Right kidney (tissue), 1 donor: ENCODE measurements around the gene STX8.

Experiments
- DNase-seq: peaks from one replicate; pipeline ENCODE4 v3.0.0-alpha.2; 2016

STX8 gene

DNA sequence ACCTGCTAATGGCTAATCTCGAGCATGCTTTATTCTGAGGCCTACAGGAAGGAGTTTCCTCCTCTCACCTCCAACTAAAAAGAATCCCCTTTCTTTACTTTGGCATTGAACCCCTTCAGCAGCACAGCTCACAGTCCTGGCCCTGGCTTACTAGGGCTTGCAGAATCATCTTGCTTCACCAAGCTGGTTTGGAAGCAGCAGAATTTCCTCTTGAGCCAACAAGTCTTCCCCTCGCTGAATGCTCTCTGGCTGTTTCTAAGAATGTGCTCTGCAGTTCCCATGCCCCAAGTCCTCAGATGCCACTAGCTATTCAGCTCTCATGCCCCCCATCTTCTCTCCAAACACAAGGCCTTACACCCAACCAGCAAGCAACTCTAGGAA is 283.1 kb downstream of the STX8 start:
- DNase-seq = no peak

DNA sequence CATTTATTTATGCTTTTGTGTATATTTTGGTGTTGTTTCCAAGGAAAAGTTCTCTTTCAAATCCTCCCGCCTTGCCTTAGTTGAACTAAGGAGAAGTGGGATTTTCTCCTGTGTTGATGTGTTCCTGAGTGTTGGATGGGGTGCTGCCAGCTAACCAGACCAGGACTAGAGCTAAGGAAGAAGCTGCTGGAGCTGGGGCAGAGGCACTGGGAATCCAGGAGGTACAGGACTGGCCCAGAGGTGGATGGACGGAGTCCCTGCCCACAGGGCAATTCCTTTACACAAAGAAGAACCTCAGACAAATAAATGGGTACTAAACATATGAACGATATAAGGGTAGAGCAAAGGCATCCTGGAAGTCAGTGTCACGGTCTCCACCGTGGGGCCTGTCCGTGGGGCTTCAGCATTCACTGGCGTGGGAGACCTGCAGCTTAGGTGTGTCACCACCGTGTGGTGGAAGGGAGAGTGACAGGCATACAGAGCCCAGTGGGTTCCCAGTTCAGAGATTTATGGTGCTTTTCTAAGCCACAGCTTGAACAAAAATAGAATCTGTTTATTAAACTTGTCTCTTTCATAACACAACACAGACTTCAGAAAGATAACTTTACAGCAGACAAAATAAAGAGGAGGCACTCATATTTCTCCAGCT is 283.6 kb downstream of the STX8 start:
- no peak for DNase-seq

DNA sequence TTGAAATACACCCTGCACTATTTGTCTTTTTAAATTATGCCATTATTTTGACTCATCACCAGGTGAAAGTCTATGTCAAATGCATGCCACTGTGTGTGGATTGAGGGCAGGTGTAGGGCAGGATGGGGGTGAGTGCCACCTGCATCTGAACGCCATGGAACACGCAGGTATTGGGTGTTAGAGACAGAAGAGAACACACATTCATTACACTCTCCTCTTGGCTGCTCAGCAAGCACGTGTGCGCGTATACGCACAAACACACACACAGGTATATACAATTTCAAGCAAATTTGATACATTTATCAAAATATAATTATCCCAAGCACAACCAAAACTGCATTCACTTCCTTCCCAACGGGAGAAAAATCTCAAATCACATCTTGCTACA is 285.4 kb downstream of the STX8 start:
- DNase-seq = no peak

DNA sequence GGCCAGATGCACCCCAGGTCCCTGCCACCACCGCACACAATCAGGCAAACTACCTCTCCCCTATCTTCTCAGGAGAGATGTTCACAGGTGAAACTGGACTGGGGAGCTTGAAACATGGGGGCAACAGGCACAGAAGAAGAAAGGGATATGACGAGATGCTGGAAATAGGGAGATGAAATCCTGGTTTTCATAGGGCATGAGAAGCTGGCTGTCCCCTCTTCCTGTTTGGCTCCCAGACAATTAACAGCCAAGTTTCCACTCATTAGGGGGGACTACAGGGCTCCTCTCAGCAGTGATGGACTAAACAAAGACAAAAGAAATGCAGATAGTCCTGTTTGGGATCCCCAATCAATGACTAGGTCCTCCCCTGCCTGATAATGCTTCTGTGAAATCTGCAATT is 288.3 kb downstream of the STX8 start:
- DNase-seq = no peak

DNA sequence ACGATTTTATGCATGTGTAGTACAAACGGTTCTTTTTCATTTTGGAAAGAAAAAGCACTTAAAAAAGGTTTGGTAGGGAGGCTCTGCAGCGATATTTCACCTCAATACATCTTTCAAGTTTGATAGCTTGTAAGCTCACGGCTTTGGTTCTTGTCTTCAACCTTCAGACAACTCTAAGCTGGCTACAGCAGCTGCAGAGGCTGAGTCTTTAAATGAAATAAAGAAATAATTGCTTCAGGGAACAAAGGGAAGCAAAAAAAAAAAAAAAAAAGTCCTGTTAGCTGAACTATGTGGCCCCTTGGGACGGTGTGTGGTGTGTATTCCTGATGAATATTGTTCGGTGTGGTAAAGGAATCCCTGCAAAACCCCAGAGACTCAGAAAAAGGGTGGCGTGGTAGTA is 289.2 kb downstream of the STX8 start:
- no peak for DNase-seq

DNA sequence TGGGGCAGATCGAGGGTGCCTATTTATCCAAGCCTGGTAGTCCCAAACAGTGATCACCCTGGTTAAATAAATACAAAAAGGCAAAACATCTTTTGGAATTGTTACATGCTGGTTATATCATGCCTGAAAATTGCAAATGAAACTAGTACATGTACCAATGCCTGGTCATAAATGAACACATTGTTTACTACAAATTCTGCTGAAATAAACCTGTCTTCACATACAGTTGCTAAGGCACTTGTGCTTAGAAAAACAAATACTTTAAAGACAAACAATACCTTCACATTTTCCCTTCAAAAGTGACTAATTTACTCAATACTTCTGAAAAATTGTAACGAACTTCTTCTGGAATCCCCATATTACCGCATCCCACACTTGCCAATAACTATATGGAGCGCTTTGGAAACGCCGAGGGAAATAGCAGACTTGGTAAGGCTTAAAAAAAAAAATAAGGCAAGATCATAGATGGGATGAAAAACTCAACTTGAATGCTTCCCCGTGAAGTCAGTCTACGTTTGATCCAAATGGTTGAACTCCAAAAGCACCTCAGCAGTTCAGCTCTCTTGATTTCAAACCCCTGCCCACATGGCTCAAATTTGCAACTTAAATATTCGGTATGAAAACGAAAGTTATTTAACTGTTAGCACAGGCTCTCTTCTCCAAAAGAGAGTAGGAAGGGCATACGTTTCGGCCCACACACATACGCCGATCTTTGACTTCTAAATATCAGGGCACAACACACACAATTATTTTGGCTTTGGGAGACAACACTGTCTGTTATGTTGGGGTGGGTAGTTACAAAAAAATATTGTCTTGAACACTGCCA is 289.8 kb downstream of the STX8 start:
- no peak for DNase-seq

DNA sequence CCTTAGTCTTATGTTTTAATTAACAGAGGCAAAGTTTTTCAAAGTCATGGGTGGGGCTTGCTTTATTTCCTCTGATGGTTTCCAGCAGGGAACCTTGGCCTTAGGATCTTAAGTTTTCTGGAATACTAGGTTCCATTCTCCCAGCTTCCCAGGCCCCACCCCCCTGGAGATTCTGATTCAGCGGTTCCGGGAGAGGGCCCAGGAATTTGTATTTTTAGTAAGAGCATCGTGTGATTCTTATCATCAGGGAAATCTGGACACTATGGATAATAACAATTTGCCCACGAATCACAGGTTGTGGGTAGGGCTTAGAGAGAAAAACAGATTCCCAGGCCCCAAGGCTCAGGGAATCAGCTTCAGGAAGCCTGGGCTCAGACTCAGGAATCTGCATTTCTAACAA is 290.7 kb downstream of the STX8 start:
- DNase-seq = no peak

DNA sequence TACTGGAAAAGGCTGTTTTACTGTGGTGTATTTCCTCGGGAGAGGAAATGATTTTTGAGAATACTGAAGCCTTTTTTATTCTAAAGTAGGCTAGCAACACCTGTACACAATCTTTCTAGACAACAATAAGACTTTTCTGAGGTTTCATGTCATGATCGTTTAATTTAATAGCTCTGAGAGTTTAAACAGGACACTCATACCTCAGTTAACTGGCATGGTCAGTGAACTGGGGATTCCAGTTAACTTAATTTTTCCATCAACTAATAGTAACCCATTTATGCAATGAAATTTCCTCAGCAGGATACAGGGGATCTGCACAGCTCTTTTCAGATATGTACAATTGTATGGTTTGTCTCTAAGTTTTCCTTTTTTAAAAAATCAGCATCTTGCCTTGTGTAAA is 291.7 kb downstream of the STX8 start:
- DNase-seq = no peak

DNA sequence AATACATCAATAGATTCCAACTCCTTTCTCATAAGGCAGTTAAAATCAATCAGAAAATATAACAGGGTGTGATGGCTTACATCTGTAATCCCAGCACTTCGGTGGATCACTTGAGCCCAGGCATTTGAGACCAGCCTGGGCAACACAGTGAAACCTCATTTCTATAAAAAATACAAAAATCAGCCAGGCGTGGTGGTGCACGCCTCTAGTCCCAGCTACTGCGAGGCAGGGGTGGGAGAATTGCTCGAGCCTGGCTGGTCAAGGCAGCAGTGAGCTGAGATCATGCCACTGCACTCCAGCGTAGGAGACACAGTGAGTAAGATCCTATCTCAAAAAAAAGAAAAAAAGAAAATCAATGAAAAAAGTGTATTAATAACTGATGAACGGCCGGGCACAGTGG is 295.7 kb downstream of the STX8 start:
- no peak for DNase-seq

DNA sequence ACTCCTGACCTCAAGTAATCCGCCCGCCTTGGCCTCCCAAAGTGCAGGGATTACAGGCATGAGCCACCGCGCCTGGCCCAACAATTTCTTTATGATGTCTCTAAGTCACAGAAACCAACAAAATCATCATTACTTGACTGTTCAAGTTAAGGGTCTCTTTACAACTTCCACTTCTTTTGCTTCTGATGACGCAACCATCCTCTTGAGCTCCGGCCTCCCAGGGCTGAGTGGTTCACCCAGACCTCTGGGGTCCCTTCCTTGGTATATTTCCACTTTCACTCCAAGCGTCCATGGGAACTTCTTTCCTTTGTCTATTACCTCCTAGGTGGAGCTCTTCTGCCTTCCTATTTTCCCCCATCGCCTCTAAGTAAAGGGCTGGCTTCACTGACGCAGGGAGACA is 300.6 kb downstream of the STX8 start:
- DNase-seq = no peak

DNA sequence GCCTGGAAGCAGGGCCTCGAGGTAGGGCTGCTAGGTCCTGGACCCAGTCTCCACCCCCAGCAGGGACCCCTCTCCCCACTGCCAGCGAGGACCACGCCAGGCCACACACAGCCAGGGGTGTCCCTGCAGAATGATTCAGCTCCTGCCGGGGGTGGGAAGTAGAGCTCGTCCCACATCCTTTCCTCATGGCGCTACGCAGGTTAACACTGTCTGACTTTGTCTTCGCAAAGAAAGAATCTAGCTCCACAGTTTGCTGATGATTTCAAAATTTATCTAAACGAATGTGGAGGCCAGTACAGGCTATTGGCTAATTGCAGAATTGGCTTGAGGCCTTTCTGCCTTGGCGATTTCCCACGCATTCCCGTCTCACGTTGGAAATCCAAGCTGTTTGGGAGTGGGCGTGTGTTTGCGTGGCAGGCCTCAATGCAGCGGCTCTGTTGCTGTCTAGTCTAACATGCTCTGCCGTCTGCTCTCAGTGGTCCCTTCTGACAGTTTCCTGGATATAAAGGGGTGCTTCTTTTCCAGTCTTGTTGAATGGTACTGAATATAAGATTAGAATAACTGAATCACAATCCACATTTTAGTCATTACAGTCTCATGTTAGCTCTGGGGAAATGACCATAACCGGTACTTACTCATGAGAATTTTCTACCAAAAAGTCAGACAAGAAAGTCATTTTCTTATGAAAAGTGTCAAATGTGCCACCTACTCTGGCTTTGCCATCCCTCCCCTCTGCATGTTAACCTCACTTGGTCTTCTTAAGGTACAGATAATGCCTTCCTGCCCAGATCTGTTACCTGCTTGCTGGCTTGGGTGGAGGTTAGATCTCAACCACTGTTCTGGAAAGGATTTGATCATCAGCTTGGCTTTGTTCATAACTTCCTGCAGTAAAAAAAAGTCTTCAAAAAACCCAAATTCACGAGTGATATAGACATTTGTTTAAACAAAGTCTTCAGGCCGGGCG is 301.9 kb downstream of the STX8 start:
- DNase-seq = no peak

DNA sequence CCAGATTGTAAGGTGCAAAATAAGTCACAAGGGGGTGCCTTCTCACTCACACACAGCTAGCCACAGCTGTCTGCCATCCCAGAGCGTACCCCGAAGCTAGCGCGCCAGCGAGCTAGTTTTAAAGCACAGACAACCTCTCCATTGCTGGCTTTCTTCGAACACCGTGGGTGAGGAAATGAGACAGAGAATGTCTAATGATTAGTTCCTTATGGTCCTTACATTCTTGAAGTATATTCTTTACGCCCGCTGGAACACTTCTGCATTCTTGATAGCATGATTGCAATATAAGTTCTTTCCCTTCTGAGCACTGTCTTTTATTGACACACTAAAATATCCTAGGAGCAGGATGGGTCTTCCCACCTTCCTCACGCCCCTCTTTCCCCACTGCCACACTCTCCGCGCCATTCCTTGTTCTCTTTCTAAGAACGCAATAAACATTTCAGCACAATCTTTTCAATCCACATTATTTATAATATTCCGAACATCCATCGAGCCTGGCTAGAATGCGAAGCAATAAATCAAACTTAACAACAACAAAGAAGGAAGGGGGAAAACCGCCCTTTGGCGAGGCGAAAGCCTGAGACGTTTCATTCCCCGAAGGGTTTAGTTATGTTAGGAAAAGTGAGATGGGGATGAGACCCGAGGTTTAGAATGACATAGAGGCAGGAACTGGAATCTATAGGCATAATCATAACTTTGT is 303.0 kb downstream of the STX8 start:
- no peak for DNase-seq

DNA sequence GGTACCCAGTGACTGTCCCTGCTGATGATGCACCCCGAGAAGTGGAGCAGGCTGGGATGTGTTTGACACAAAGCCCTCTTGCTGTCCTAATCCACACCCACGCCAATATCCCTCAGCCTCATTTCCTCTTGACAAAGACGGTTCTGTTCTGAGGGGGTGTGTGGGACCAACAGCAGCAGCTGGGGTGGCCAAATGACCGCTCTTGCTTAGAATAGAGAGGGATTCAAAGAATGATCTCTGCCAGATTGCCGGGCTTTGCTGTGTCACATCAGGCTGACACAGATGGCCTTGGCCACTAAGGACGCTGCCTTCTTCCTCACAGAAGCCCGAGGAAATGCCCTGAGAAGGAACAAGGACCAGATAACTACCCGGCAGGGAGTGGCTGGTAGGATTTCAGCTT is 303.6 kb downstream of the STX8 start:
- no peak for DNase-seq

DNA sequence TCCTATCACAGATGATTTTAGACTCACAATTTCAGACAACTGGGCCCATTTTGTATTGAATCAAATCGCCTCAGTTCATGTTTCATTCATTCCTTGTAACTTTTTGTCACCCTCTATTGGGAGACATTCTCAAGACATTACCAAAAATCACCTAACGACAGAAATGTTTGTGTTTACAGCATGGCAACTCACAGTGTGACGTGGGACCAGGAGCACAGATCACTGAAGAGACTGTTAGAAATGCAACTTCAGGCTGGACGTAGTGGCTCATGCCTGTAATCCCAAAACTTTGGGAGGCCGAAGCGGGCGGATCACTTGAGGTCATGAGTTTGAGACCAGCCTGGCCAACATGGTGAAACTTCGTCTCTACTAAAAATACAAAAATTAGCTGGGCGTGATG is 304.7 kb downstream of the STX8 start:
- no peak for DNase-seq

DNA sequence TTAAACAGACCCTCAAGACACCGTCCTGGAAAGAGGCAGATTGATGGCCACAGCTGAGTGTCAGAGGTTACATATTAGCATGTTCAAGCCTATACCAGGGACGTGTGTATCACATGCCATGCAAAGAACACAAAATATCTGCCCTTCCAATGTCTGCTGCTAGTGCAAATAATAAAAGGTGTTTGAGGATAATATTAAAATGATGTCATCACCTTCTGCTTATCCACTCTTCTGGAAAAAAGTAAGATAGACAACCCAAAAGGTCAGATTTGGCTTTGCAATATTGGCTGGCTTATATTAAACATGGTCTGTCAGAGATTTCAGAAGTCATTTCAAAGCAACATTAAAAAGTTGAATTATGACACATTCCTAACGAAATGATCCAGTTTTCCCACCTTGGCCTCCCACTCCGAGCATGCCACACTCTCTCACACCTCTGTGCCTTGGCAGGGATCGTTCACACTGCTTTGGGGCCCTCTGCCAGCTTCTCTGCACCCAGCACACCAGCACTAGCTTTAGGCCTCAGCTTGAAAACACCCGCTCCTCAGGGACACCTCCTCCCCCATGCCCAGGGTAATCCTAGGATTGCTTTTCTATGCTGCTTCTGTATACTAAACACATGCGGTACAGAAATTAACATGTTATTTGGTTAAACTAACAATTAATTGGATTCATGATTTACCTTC is 306.1 kb downstream of the STX8 start:
- DNase-seq = no peak

DNA sequence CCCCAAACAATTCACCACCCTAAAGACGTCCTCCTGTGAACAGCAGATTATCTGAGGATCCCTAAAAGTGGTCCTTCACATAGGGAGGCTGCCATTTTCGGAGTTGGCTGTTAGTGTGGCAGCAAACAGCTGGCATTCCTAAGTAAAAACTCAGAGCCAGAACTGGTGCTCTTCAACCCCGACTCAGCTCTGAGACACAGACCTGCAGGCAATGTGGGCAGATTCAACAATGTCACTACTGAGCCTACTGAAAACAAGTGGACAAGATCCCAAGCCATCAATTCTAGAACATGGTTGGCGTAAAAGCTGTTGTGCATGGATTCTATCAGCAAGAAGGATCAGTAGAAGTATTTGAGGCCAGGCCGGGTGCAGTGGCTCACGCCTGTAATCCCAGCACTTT is 307.1 kb downstream of the STX8 start:
- DNase-seq = no peak

DNA sequence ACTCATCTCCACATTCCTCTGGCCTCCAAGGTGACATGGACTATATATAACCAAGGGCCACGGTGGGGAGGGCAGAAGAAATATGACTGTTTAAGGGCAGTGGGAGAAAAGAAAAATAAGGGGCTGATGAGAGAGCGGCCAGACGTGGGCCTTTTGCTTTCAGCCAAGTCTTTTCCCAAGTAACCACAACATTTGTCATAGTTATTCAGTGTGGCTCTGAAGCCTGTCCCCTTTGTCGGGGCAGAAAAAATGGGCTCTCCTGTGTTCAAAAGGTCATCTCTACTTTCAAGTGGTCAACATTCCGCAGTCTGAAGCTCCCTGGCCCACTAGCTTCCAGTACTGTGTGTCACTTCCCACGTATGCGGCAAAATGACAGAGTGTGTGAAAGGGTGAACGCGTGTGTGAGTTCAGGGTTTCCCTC is 308.9 kb downstream of the STX8 start:
- DNase-seq = no peak

DNA sequence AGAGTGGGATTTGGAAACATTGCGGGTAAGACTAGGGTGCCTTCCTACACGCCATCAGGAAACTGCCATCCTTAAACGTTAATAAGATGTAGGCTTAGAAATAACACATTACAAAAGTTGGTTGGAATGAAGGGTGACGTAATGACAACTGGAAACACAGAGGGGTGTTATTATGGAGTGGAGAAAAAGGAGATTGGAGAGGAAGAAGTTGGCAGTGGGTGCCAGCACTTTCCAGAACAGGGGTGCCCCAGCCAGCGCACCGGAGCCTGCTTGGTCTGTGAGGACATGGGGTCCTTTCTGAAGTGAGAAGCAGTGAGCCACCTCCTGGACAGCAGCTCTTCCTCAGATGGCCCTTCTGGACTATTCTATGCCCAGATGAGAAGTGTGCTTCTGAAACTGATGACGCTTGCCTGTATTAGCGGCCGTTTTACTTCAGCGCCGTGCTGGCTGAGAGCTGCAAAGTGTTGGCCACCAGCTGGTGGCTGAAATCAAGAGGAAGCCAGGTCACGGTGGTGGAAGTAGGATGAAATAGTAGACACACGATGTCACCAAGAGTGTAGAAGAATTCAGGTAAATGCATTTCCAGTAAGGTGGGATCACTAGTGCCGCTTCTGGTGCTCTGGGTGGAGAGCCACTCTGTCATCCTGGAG is 309.5 kb downstream of the STX8 start:
- no peak for DNase-seq

DNA sequence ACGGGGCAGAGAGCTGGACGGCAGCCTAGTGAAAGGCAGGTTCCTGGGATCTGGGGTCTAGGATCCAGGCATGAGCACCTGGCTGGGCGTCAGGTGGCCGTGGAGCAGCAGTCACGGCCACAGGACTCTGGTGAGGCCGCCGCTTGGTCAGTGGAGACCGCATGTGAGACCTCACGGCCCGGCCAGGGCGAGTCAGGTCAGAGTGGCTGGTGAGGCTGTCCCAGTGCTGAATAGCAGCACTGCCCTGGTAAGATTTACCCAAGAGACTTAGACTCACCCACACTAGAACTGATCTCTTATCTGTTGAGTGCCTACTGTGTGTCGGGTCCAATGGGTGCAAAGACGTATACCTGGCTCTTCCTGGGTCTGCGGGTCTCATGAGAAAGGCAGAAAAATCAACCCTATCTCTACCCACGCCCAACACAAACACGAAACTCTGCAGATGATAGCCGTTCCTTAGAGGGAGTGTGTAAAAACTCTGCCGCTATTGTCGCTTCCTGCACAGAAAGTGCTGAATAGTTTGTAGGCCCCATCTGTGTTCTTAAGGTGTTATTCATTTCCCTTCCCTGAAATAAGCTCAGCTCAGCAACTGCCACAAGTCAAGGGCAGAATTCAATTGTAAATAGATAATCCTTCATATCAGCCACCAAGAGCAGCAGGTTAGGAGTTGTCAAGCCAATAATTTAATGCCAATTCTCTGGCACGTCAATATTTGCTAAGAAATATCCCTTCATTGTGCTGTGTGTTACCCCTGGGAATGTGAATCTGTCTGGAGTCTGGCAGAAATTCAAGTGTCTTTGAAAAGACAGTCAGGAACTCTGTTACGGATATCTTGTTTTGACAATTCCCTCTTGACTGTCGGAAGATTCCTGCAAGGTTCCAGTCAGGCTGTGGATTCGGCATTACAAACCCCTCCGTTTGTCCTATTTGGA is 314.3 kb downstream of the STX8 start:
- DNase-seq = no peak

DNA sequence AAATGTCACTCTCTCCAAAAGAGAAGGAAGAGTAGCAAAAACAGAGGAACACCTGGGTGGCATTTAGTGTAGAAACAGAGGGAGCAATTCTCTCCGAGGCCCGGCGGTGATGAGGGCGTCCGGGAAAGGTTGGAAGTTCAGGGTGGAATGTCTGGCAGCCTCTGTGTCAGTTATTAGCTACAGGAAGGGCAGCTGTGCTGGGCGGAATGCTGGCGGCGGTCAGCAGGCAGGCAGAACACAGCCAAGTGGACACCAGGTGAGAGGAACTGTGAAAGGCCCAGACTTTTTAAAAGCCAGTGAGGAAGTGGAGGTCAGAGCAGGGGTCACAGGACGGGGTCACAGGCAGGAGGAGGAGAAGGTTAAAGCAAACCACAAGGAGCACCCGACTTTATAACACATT is 316.2 kb downstream of the STX8 start:
- DNase-seq = no peak
